ENCODE data around the gene NPPA.
A peak's percentile ranks its signal among the peaks of the same experiment; 100 is the strongest.

Gene NPPA

GRCh38 chr1:11842154-11843041, 5.2 kb downstream of the NPPA start:
- Mint-ChIP-seq H3K36me3 (ENCODE audit: low read depth) (peaks cover 62% of the 10 kb centered on the region), H3K4me3 (no peak overlapping the region), H3K4me1 (peaks cover 23% of the 10 kb centered on the region), H3K9me3 (no peaks in the 10 kb centered on the region), H3K27me3 (ENCODE audit: low read depth) (no peaks in the 10 kb centered on the region), H3K27ac (peak overlapping the region in 2 of 3 experiments; percentile 15 to 27)
- TF ChIP-seq, protein P1, sequence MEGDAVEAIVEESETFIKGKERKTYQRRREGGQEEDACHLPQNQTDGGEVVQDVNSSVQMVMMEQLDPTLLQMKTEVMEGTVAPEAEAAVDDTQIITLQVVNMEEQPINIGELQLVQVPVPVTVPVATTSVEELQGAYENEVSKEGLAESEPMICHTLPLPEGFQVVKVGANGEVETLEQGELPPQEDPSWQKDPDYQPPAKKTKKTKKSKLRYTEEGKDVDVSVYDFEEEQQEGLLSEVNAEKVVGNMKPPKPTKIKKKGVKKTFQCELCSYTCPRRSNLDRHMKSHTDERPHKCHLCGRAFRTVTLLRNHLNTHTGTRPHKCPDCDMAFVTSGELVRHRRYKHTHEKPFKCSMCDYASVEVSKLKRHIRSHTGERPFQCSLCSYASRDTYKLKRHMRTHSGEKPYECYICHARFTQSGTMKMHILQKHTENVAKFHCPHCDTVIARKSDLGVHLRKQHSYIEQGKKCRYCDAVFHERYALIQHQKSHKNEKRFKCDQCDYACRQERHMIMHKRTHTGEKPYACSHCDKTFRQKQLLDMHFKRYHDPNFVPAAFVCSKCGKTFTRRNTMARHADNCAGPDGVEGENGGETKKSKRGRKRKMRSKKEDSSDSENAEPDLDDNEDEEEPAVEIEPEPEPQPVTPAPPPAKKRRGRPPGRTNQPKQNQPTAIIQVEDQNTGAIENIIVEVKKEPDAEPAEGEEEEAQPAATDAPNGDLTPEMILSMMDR (IDR thresholded peaks at IDR 0.05; ENCODE audit: unreplicated experiment in 3 of 3) = no peak

GRCh38 chr1:11841245-11842153, 6.1 kb downstream of the NPPA start:
- TF ChIP-seq, protein P1 (IDR thresholded peaks at IDR 0.05; ENCODE audit: unreplicated experiment in 3 of 3) = no peak
- peaks cover 62% of the 10 kb centered on the region for H3K36me3 Mint-ChIP-seq (ENCODE audit: low read depth)
- peak overlapping the region in 2 of 3 experiments; percentile 15 to 27 for H3K27ac Mint-ChIP-seq
- H3K27me3 Mint-ChIP-seq (ENCODE audit: low read depth) = no peaks in the 10 kb centered on the region
- H3K4me1 Mint-ChIP-seq = peaks cover 22% of the 10 kb centered on the region
- H3K9me3 Mint-ChIP-seq = no peaks in the 10 kb centered on the region
- no peak overlapping the region for H3K4me3 Mint-ChIP-seq

DNA sequence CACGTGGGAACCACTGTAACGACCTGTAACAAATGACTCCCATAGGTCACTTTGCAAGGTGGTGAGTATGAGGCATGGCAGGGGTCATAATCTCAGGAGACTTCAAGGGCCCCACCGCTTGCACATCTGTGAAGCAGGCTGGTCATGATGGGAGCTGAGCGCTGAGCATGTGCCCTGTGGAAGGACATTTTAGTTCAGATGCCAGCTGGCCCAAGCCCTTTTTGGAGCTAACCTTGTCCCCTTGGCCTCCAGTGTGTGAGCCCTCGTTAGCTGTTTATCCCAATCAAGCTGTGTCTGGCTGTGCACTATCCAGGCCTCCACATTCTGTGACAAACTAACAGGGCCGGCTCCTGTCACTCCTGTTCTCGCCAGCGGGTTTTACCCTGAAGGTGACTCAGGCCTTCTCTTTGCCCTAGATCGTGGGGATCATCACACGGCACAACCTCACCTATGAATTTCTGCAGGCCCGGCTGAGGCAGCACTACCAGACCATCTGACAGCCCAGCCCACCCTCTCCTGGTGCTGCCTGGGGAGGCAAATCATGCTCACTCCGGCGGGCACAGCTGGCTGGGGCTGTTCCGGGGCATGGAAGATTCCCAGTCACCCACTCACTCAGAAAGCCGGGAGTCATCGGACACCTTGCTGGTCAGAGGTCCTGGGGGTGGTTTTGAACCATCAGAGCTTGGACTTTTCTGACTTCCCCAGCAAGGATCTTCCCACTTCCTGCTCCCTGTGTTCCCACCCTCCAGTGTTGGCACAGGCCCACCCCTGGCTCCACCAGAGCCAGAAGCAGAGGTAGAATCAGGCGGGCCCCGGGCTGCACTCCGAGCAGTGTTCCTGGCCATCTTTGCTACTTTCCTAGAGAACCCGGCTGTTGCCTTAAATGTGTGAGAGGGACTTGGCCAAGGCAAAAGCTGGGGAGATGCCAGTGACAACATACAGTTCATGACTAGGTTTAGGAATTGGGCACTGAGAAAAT, 7.6 kb downstream of the NPPA start:
- Mint-ChIP-seq H3K9me3 (no peaks in the 10 kb centered on the region), H3K4me3 (no peak overlapping the region), H3K27ac (no peak overlapping the region), H3K4me1 (peaks cover 16% of the 10 kb centered on the region), H3K36me3 (ENCODE audit: low read depth) (peaks cover 61% of the 10 kb centered on the region), H3K27me3 (ENCODE audit: low read depth) (no peaks in the 10 kb centered on the region)
- TF ChIP-seq, protein P1 (IDR thresholded peaks at IDR 0.05; ENCODE audit: unreplicated experiment in 3 of 3) = no peak

DNA sequence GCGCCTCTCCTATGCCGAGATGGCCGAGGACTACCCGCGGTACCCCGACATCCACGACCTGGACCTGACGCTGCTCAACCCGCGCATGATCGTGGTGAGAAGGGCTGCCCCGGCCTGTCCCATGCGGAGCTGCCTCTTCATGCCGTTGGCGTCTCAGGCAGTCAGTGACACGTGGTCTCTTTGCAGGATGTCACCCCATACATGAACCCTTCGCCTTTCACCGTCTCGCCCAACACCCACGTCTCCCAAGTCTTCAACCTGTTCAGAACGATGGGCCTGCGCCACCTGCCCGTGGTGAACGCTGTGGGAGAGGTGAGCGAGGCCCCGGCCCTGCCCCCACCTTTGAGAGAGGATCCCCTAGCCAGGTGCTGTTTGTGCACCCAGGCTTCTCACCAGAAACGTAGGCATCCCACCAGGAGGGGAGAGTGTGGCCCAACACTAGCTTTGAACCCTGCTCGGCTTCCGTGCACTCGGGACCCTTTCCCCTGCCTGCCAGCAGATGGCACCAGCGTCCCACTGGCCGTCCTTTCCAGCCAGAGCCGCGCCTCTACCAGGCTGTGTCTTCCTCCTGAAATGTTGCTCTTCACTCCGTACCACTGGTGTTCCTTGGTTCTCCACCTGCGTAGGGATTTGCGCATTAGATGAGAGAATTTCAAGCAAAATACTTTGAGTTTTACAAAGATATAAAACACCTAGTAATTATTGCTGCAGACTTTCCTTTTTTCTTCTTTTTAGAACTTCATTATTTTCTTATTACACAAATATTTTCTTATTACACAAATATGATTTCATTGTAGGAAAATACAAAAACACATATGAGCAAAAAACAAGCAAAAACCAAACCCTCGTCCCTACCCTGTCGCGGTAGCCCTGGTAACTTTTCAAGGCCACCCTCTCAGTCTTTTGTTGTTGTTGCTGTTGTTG, 9.0 kb downstream of the NPPA start:
- Mint-ChIP-seq H3K27me3 (ENCODE audit: low read depth) (no peaks in the 10 kb centered on the region), H3K4me3 (no peak overlapping the region), H3K4me1 (peaks cover 16% of the 10 kb centered on the region), H3K9me3 (no peaks in the 10 kb centered on the region), H3K36me3 (ENCODE audit: low read depth) (peaks cover 63% of the 10 kb centered on the region), H3K27ac (no peak overlapping the region)
- TF ChIP-seq, protein P1 (IDR thresholded peaks at IDR 0.05; ENCODE audit: unreplicated experiment in 3 of 3) = peak; percentile 95 to 98 (median 96)
